Duodenal mucosa (tissue), 2 donors: ENCODE measurements around the gene PPP2R5D.
"Not testable (repeated sequence)": the region's sequence is repeated elsewhere in the genome, so short reads cannot be mapped to it uniquely, and the experiment has no call there.

Experiments used
- H3K27ac ChIP-seq: one replicate; pipeline ENCODE4 v1.7.0; 2013; ENCODE audit warnings: low read depth, low read length
- H3K27me3 ChIP-seq, 2 donors: one replicate each; pipeline ENCODE4 v1.7.0; 2013; ENCODE audit warnings: low read length in 2 of 2, control low read depth in 1 of 2; ENCODE audit not compliant: insufficient read depth in 2 of 2, control insufficient read depth in 1 of 2
- H3K36me3 ChIP-seq, 2 donors: one replicate each; pipeline ENCODE4 v1.7.0; 2013; ENCODE audit warnings: low read length in 2 of 2, control low read depth in 1 of 2; ENCODE audit not compliant: insufficient read depth in 2 of 2, control insufficient read depth in 1 of 2
- H3K4me1 ChIP-seq, 2 donors: one replicate each; pipeline ENCODE4 v1.7.0; 2013; ENCODE audit warnings: low read length in 2 of 2, control low read depth in 1 of 2; ENCODE audit not compliant: insufficient read depth in 2 of 2, control insufficient read depth in 1 of 2
- H3K4me3 ChIP-seq, 2 donors: one replicate each; pipeline ENCODE4 v1.7.0; 2013; ENCODE audit warnings: low read length in 2 of 2, low read depth in 1 of 2
- H3K9ac ChIP-seq, 2 donors: one replicate each; pipeline ENCODE4 v1.7.0; 2013; ENCODE audit warnings: low read length in 2 of 2, low read depth in 1 of 2
- H3K9me3 ChIP-seq, 2 donors: one replicate each; pipeline ENCODE4 v1.7.0; 2013; ENCODE audit warnings: low read length in 2 of 2, control low read depth in 1 of 2; ENCODE audit not compliant: control insufficient read depth in 1 of 2

Gene PPP2R5D

GRCh38 chr6:42988486-42989020 lies 4.2 kb downstream of the PPP2R5D start:
- Histone ChIP-seq H3K9ac (no peak overlapping the region), H3K27ac (no peak overlapping the region), H3K4me1 (peaks cover 57% of the 10 kb centered on the region in 2 donors), H3K9me3 (no peaks in the 10 kb centered on the region), H3K4me3 (no peak overlapping the region), H3K27me3 (no peaks in the 10 kb centered on the region), H3K36me3 (peaks cover 11 to 18% of the 10 kb centered on the region in 2 donors)

- no peaks in the 10 kb centered on the region for H3K27me3 ChIP-seq
- no peaks in the 10 kb centered on the region for H3K9me3 ChIP-seq
- no peak overlapping the region for H3K9ac ChIP-seq
- no peak overlapping the region for H3K27ac ChIP-seq
- H3K4me3 ChIP-seq, result no peak overlapping the region
- H3K36me3 ChIP-seq, result peaks cover 11 to 18% of the 10 kb centered on the region in 2 donors
- peaks cover 51 to 59% of the 10 kb centered on the region in 2 donors for H3K4me1 ChIP-seq
Measured at GRCh38 chr6:42989923-42990322, 5.6 kb downstream of the PPP2R5D start.

GRCh38 chr6:42993445-42993844 lies 9.1 kb downstream of the PPP2R5D start:
- Histone ChIP-seq H3K9me3 (no peaks in the 10 kb centered on the region), H3K27me3 (no peaks in the 10 kb centered on the region), H3K36me3 (peaks cover 10 to 12% of the 10 kb centered on the region in 2 donors), H3K4me3 (no peak overlapping the region), H3K27ac (no peak overlapping the region), H3K9ac (no peak overlapping the region), H3K4me1 (peaks cover 22 to 30% of the 10 kb centered on the region in 2 donors)

- no peak overlapping the region for H3K4me3 ChIP-seq
- H3K27me3 ChIP-seq, result no peaks in the 10 kb centered on the region
- no peaks in the 10 kb centered on the region for H3K9me3 ChIP-seq
- no peak overlapping the region for H3K27ac ChIP-seq
- no peak overlapping the region for H3K9ac ChIP-seq
- H3K4me1 ChIP-seq, result peaks cover 2 to 5% of the 10 kb centered on the region in 2 donors
- H3K36me3 ChIP-seq, result peaks cover 0 to 8% of the 10 kb centered on the region in 2 donors
Measured at GRCh38 chr6:42996513-42996912, 12.1 kb downstream of the PPP2R5D start.

GRCh38 chr6:42998205-42998604 lies 13.8 kb downstream of the PPP2R5D start:
- not testable (repeated sequence) for H3K27ac ChIP-seq, H3K9me3 ChIP-seq, H3K4me3 ChIP-seq, H3K27me3 ChIP-seq, H3K36me3 ChIP-seq, H3K9ac ChIP-seq, H3K4me1 ChIP-seq

- Histone ChIP-seq H3K4me1 (no peaks in the 10 kb centered on the region), H3K27me3 (no peaks in the 10 kb centered on the region), H3K9me3 (no peaks in the 10 kb centered on the region), H3K27ac (no peak overlapping the region), H3K36me3 (peaks cover 11 to 13% of the 10 kb centered on the region in 2 donors), H3K9ac (no peak overlapping the region), H3K4me3 (no peak overlapping the region)
Measured at GRCh38 chr6:43001843-43002242, 17.5 kb downstream of the PPP2R5D start.

GRCh38 chr6:43005844-43006243 lies 21.5 kb downstream of the PPP2R5D start:
- Histone ChIP-seq H3K9me3 (no peaks in the 10 kb centered on the region), H3K27ac (no peak overlapping the region), H3K36me3 (peaks cover 38 to 49% of the 10 kb centered on the region in 2 donors), H3K4me1 (no peaks in the 10 kb centered on the region), H3K4me3 (no peak overlapping the region), H3K27me3 (no peaks in the 10 kb centered on the region), H3K9ac (no peak overlapping the region)

GRCh38 chr6:43006251-43006650 lies 21.9 kb downstream of the PPP2R5D start:
- Histone ChIP-seq H3K27ac (no peak overlapping the region), H3K9me3 (no peaks in the 10 kb centered on the region), H3K9ac (no peak overlapping the region), H3K4me3 (no peak overlapping the region), H3K27me3 (no peaks in the 10 kb centered on the region), H3K36me3 (peaks cover 38 to 53% of the 10 kb centered on the region in 2 donors), H3K4me1 (no peaks in the 10 kb centered on the region)

- peaks cover 42 to 62% of the 10 kb centered on the region in 2 donors for H3K36me3 ChIP-seq
Measured at GRCh38 chr6:43007126-43007525, 22.8 kb downstream of the PPP2R5D start.

GRCh38 chr6:43009124-43009523 lies 24.8 kb downstream of the PPP2R5D start:
- Histone ChIP-seq H3K4me3 (no peak overlapping the region), H3K9me3 (no peaks in the 10 kb centered on the region), H3K36me3 (peaks cover 42 to 65% of the 10 kb centered on the region in 2 donors), H3K27me3 (no peaks in the 10 kb centered on the region), H3K9ac (no peak overlapping the region), H3K4me1 (peaks cover 11 to 14% of the 10 kb centered on the region in 2 donors), H3K27ac (no peak overlapping the region)

More at GRCh38 chr6:43007126-43007525, 22.8 kb downstream of the PPP2R5D start:
- Histone ChIP-seq H3K4me3 (no peak overlapping the region), H3K9ac (no peak overlapping the region), H3K4me1 (peaks cover 0 to under 1% of the 10 kb centered on the region in 2 donors), H3K27me3 (no peaks in the 10 kb centered on the region), H3K27ac (no peak overlapping the region), H3K9me3 (no peaks in the 10 kb centered on the region)
